Skin of body (tissue), 2 donors: ENCODE results near the gene GSK3A. TPM values are rescaled to one million over a fixed set of nuclear protein-coding genes. Genes with fewer than 3 reads are reported as not detected.

ENCODE experiments used
- DNase-seq: peaks from one replicate; lab custom pipeline; 2025; lab: John Stamatoyannopoulos, UW
- total RNA-seq: library from RNA; depleted of rRNA; stranded (reverse); fragments of >200 nt; gene quantifications from one replicate; pipeline ENCODE4 v1.2.3, GENCODE V29; 2014

Gene GSK3A
- total RNA-seq, 1 donor from 2014 or later = 12.1 TPM

DNA sequence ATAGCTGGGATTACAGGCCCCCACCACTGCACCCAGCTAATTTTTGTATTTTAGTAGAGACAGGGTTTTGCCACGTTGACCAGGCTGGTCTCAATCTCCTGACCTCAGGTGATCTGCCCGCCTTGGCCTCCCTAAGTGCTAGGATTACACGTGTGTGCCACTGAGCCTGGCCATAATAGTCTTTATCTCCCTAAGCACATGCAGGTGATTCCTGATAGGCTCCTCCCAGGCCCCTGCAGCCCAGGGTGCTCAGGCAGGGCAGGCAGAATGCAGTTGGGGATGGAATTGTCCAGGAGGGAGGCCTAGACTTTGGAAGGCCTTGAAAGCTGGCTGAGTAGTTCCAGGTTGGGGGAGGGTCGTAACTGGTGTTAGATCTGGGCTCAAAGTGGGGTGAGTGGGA is 13.8 kb downstream of the GSK3A start:
- no peak for DNase-seq

DNA sequence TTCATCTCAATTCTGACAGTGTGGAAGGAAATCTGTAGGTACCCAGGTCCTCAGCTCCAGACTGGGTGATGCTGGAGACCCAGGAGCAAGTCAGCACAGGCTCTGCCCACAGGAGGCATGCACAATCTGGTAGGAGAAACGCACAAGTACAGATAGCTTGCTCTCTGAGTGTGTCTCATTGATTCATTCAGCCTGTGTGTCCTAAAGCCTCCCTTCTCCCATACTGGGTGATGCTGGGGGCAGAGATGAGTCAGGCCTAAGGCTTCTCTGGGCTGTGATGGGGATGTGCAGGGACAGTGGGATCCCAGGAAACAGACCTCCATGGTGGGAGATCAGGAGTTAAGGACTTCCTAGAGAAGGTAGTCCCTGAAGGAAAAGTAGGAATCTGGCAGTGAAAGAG is 15.5 kb downstream of the GSK3A start:
- no peak for DNase-seq

DNA sequence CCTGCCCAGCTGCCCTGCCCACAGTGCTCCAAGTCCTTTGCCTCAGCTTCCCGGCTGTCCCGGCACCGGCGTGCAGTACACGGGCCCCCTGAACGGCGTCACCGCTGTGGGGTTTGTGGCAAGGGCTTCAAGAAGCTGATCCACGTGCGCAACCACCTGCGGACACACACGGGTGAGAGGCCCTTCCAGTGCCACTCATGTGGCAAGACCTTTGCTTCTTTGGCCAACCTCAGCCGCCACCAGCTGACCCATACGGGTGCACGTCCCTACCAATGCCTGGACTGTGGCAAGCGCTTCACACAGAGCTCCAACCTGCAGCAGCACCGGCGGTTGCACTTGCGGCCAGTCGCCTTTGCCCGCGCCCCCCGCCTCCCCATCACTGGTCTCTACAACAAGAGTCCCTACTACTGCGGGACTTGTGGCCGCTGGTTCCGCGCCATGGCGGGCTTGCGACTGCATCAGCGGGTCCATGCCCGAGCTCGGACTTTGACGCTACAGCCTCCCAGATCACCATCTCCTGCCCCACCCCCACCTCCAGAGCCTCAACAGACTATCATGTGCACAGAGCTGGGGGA is 16.6 kb downstream of the GSK3A start:
- no peak for DNase-seq

DNA sequence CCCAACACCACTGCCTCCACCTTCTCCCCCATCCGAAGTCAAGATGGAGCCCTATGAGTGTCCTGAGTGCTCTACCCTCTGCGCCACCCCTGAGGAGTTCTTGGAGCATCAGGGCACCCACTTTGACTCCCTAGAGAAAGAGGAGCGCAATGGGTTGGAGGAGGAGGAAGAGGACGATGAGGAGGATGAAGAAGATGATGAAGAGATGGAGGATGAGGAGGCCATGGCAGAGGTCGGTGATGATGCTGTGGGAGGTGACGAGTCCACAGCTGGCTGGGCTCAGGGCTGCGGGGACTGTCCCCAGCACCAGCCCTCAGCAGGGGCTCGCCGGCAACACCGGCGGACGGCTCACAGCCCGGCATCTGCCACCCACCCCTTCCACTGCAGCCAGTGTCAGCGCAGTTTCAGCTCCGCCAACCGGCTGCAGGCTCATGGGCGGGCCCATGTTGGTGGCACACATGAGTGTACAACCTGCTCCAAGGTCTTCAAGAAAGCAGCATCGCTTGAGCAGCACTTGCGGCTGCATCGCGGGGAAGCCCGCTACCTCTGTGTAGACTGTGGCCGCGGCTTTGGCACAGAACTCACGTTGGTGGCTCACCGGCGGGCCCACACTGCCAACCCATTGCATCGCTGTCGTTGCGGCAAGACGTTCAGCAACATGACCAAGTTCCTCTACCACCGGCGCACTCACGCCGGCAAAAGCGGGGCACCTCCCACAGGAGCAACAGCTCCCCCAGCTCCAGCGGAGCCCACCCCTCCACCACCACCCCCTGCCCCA is 17.3 kb downstream of the GSK3A start:
- no peak for DNase-seq

DNA sequence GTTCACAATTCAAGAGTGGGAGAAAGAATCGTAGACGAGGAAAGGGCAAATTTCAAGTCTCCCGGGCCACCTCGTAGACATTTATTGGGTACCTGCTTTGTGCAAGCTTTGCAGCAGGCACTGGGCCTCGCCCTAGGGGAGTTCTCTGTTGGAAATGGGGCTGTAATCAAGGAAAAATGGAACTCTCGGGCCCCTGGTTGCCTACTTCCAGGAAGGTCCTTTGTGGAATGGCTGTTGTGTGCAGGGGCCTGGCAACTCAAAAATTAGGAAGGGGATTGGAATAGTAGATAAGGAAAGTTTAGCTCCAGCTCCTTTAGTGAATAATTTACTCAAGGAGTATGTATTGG is 21.7 kb downstream of the GSK3A start:
- DNase-seq = no peak

DNA sequence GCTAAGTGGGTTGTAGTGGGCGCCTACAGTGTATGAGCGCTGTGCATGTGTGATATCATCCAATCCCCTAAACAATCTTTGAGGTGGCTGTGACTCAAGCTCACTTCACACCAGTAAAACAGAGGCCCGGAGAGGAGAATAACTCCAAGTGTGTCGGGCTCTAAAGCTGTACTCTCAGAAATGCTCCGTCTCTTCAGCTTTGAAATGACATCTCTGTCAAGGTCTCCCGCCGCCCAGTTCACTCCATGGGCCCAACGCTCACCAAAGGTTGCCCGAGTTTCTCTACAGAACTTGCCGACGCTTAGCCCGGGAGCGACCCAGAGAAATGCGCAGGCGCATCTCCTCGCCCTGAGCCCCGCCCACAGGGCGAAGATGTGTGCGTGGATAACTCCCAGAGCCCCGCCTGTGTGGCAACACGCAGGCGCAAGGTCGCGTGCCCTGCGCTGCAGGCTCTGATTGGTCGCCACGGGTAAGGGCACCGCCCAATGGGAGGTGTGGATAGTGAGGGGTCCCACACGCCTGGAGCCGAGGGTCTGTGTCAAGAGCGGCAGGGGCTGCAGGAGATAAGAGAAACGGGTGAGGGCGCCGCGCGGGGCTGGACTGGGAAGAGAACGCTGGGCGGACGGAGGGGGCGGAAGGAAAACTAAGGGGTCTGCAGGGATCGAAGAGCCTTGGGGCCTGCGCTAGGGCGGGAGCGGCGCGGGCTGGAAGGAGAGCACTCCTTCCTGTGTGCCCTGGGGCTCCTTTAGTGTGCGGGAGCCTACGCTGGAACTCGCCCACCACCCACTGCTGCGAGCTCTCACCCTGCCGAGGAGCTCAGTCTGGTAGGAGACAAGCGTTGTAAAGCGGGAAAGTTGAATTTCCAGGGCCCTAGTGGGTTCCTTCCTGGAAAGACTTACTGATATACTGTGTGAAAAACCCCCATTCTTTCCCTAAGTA is 22.3 kb downstream of the GSK3A start, which contains the start of gene ZNF526:
Gene ZNF526 (plus strand): TSS at position 501 of the 939 bp plus-strand sequence. CDS start 4,092 bp downstream, outside the sequence.
- peak; percentile 98 for DNase-seq

DNA sequence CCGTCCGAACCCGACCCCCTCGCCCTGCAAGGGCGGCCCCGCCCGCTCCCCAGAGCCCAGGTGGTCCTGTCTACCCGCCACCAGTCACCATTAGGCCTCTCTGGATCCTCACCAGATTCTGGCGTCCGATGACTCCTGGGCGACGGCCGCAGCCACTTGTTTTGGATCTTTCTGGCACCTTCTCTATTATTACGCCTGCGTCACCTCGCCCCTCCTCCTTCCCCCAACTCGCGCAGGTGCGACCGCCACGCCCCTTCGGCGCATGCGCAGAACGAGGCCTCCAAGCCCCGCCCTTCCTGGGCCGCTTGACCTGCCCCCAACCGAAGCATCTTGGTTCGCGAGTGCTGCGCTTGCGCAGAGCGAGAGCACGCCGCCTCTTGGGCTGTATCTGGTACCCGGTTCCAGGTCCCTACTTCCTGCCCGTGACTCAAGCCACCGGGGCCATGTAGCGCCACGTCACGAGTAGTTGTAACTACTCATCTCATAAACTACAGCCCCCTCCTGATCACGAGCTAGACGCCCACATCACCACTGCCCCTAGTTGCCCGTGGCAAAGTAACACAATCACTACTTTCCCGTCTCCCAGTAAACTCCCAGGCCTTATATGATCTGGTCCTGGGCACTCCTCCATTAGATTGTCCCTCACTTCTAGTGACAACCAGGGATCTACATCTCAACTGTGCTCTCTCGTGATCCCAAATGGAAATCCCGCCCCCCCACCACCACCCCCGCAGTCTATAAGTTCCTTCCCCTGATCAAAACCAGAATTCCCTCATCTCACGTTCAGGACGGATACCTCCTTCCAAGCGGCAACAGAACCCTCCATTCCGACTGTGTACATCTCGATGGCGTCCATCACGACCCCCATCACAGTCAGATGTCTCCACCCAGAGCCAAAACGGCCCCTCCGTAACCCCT is 24.6 kb downstream of the GSK3A start, which contains the start of gene DEDD2:
Gene DEDD2 (minus strand): TSS at position 158 of the 918 bp plus-strand sequence. CDS start 670 bp downstream, outside the sequence.
- peak; percentile 95 for DNase-seq

DNA sequence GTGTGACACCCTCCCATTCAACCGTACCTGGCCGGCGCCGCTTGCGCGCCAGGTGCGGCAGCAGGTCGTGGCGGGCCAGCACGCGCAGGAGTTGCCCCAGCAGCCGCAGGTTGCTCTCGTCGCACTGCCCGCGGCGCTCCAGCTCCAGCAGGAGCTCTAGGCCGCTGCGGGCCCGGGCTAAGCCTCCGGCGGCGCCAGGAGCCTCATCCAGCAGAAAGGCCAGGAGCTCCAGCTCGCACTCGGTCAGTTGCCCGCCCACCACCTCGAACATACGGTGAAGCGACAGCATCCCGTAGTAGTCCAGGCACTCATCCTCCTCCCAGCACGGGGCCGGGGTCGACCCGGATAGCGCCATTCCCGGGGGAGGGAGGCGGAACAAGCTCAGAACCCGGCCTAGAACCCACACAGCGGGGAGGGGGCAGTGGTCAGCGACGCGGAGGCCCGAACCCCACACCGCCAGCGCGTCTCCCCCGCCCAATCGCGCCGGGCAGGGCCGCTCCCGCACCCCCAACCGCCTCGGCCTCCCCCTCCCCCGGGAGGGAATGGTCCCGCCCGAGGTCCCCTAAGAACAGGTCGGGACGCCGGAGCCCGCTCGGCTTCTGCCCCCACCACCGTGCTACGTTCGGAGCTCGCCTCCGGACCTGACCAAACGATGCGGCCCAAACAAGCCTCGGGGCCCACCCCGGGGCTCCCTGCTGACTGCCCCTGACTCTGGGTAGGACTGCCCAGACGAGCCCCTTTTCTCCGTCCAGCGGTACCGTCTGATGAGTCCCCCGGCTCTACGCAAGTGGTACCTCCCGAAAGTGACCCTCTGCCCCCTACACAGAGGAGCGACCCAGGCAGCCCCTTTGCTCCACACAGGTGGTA is 25.5 kb downstream of the GSK3A start:
- no peak for DNase-seq

DNA sequence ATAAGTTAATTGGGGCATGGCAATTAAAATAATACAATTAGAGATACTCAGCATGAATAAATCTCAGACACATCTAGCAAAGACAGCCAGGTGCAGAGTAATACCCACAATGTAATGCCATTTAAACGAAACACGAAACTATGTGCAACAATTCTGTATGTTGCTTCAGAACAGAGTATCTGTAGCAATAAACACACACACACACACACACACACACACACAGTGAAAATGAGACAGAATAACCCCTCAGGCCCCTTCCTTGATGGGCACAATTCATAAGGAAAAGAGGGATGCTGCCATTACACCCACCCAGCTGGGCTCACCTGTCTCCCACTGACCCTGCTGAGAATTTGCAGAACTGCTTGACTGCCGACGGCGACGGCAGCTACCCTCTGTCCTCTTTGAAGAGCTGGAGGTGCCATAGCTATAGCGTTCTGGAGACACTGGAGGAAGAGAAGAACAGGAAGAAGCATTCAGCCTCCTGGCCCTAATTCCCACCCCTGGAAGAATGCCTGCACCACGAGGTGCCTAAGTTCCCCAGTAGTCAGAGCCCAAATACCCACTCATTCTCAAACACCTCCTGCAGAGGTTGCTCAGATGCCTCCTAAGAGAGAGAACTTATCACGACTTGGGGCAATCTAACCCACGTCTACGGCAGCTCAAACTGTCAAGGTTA is 27.5 kb downstream of the GSK3A start:
- DNase-seq = no peak

DNA sequence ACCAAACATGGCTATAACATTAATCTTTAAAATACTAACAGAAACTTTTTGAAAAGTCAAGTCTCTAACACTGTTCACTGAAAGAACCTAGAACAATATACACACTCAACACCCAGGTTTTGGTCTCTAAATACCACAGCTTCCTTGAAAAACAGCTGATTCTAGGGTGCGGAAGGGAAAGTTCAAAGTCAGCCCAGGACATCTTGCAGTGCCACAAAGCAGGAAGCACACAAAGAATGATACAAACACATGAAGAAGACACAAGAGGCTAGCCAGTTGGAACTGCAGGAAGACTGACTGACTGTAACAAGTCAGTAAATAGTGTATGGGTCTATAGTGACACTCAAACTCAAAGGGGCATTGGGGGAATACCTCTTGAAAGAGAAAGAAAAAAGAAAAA is 29.5 kb downstream of the GSK3A start:
- no peak for DNase-seq

DNA sequence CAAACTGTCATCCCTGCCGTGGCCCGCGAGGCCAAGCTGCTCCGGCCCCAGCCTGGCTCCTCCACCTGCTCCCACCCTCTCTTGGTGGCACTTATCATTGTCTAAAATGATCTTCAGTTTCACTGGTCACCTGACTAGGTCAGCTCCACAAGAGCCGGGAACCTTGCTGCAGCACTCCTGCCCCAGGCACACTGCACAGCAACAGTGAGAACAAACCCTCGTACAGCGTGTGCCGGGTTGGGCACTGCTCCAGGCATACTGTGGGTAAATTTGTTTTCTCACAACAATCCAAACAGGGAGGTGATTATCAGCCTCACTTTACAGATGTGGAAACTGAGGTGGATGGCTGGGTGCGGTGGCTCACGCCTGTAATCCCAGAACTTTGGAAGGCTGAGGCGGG is 33.8 kb downstream of the GSK3A start:
- DNase-seq = no peak

DNA sequence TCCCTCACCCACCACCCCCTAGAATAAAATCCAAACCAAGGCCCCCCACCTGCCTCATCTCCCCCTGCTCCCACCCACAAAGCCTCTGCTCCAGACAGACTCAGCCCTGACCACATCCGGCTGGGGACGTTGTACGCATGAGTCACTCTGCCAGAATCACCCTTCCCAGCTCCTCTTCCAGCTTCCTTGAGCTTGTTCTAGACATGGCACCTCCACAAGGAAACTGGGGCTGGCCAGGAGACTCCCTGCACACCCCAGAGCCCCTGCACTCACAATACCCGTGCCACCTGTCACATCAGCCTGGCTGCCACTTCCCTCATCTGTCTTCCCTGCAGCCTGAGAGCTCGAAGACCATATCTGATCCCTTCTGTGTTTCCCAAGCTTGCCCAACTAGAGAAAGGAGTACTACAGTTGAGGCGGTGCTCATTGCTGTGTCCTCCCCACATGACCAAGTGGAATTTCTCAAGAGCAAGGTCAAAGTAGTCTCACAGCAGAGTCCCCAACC is 34.6 kb downstream of the GSK3A start:
- no peak for DNase-seq

DNA sequence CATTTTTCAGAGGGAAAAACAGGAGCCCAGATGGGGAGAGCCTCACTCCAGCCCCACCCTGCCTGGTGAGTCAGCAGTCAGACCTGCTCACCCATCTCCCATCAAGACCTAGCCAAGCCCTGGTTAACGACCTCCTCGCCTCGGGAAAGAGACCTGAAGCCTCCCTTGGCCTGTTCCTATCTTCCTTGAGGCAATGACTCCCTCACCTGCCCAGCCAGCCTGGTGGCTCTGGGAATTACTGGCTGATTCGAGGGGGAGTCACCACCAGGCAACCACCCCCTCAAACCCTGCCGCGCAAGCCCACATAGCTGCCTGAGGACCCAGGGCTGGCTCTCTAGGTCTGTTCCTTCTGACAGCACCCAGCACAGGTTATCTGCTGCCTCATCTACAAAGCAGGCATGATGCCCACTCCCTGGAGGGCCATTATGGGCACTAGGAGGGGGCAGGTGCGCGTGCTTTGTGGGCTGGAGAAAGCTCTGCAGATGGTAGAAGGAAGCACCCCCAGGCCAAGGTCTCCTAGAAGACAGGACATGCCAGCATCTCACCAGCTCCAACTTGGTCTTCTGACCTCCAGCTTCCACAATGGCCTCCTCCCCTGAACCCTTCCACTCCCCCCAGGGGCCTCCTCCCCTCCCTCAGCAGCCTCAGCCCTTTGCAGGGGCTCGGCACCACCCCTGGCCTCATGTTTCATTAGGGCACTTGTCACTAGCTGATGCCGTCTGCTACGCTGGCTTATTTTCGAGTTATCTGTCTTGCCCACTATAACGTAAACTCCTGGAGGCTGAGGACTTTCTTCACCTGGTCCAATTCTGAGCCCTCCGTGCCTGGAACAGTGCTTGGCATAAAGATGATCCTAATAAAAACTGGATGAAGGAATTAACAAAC is 35.3 kb downstream of the GSK3A start:
- no peak for DNase-seq

DNA sequence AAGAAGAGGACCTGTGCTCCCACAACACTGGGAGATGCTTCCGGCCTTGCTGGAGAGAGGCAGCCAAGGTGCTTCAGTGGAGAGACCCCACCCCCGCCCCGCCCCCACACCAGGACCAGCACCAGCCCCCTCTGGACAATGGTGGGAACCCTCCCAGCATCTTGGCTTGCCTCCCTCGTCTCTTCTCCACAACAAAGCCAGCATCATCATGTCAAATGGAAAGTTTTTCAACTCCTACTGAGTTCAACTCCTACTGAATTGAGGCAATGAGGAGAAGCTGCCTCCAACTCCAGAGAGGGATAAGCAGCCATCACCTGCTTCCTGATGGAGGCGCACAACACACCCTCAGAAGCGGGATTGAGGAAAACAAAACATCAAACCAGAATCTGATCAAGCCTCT is 37.7 kb downstream of the GSK3A start:
- DNase-seq = no peak

DNA sequence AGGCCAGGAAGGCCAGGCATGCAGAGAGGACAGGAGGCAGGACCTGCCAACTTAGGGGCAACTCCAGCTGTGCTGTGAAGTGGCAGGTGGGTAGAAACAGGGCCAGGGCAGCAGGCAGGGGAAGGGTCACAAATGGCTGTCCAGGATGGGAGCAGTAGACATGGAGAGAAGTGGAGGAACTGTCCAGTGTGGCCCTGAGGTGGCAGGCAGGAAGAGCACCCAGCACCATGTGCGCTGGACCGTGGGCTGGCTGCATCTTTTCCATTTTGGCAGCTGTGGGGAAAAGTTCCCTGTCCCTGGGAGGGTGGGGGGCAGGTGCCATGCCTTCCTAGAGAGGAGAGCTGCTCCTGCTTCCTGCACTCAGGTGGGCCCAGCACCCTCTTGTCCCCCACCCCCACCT is 38.7 kb downstream of the GSK3A start:
- DNase-seq = no peak

DNA sequence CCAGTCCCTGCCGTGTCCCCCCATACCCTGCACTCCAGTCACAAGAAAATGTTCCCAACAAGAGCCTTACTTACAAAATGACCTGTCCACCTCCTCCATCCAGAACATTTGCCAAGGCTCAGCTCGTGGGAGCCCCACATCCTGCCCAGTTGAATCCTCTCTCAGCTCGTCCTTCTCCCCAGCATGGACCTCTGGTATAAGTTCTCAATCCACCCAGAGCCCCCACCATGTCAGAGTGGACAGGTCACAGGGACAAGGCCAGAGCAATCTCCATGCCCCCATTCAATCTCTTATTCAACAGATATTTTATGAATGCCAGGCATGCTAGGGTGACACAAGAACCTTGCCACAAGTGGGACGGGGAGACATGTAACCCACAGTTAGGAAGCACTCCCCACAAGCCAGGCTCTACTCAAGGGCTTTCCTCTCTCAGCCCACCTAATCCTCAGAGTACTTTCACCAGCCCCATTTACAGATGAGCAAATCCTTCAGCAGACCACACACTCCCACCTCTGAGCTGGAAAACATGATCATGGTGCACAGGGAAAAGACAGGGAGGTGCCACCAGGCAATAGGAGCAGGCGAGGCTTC is 40.0 kb downstream of the GSK3A start:
- no peak for DNase-seq

DNA sequence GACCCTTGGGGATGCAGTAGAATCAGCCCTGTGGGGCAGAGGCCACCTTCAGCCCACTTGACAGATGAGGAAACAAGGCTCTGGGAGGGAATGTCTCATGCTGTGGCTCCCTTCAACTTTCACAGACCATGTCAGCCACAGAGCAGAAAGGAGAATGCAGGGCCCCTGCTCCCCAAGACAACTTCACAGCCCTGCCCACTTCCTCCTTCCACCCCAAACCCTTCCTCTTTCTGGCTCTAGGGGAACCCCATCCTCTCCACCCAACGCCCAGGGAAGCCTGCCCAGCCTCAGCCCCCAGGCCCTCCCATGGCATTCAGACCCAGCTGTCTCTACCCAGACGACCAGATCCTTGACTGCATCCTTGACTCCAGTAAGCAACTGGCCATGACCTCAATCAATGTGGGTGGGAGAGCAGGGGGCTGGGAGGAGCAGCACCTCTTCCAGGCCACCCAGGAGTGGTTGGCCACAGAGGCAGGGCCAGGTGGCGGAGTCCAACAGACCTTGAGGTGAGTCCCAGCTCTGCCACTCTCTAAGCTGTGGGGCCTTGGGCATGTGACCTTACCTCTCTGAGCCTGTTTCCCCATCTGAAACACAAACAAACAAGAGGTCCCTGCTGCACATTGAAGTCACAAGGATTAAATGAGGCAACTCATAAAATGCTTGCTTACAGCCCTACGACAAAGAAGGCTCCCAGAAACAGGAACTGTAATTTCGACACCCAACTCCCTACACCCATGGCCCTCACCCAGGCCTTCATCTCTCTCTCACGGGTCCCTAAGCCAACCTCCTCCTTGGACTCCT is 40.7 kb downstream of the GSK3A start:
- no peak for DNase-seq
